ENCODE data around the gene CNRIP1. TPM values are rescaled to one million over a fixed set of nuclear protein-coding genes. Genes with fewer than 3 reads are reported as not detected.

CNRIP1 gene
- total and polyA plus RNA-seq, 2 of the 4 experiments (the other 2 are of a cell fraction), result 23.3 to 32.7 TPM

DNA sequence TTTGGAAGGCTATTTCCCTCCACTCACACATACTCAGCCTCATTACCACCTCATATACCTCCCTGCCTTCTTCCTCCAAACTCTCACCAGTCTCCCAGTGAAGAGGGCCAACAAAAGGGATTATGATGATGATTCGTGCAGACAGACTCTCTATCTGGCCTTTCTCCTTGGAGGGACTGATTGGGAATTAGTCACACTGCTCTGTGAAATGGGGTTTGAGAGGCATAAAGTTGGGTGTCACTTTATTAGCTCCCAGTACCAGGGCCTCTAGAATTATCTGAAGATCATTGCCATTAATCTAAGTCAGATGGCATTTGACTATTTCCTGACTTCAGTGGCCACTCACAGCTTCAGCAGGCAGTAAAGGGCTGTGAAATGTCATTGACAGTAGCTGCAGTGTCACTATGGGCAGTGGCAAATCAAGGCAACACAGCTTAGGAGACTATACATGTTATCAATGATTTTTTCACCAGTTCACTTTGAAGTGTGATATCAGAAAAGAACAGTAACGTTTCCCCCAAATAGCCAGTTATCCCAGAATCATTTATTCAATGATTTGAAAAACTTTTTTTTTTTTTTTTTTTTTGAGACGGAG is 17.4 kb downstream of the CNRIP1 start:
- in situ Hi-C loops (cut with MboI; ENCODE audit: low sequenced_read_pairs), result no loop called here
- no peaks in the 10 kb centered on the region for H3K9me3 ChIP-seq (ENCODE audit: control insufficient read depth, insufficient read depth, low read length)
- dilution Hi-C loops (cut with HindIII; ENCODE audit: low sequenced_read_pairs, unreplicated experiment), result no loop called here
- H2BK120ac ChIP-seq (ENCODE audit: low read depth, low read length), result no peak overlapping the region
- no peak overlapping the region for H2BK15ac ChIP-seq (ENCODE audit: low read depth, low read length)
- BruUV-seq (replicated peaks), result no TSS peak
- H4K20me1 ChIP-seq (ENCODE audit: insufficient read depth, low read length), result no peaks in the 10 kb centered on the region
- H4K91ac ChIP-seq (ENCODE audit: insufficient read depth, low read depth, low read length), result no peak overlapping the region
- H4K8ac ChIP-seq (ENCODE audit: low read depth in 2 of 2, low read length in 2 of 2), result 0 out of 4 replicates have a peak overlapping the region, but pooled peaks of 1 of the 2 experiments have one; percentile 5
- CTCF ChIA-PET, result interaction anchor here (0.8 to 1.1 kb wide), 2 partner anchors 12 to 180 kb away, joined by 3 to 4 read pairs; no protein-coding TSS in a partner anchor
- no peak overlapping the region for H3K56ac ChIP-seq (ENCODE audit: extremely low read depth, insufficient read depth, low read length)
- H3K36me3 ChIP-seq (ENCODE audit: control insufficient read depth, insufficient read depth, low read length), result peaks cover 3% of the 10 kb centered on the region; the same call in 1 of the 2 replicates
- no peak overlapping the region for H2AK5ac ChIP-seq (ENCODE audit: low read depth, low read length)
- H3K23ac ChIP-seq (ENCODE audit: low read depth, low read length), result no peak overlapping the region
- H3K9ac ChIP-seq (ENCODE audit: low read depth, low read length), result no peak overlapping the region
- no peak overlapping the region for H2BK5ac ChIP-seq (ENCODE audit: low read depth, low read length, poor library complexity, severe bottlenecking)
- H3K4me3 ChIP-seq (ENCODE audit: insufficient read depth, low read depth, low read length), result no peak overlapping the region
- ATAC-seq (ENCODE audit: low read depth), result peak; percentile 49; the same call in 1 of the 2 replicates
- H3K4me2 ChIP-seq (ENCODE audit: low read depth, low read length), result no peak overlapping the region
- TF ChIP-seq RCOR1 (IDR thresholded peaks at IDR 0.05; ENCODE audit: insufficient replicate concordance, low read length) (no peak), FOS (IDR thresholded peaks at IDR 0.05; ENCODE audit: low read depth, low read length) (no peak), CHD1 (IDR thresholded peaks at IDR 0.05; ENCODE audit: low read depth, low read length) (no peak), BHLHE40 (IDR thresholded peaks at IDR 0.05; ENCODE audit: low read depth, low read length) (no peak), RAD21 (IDR thresholded peaks at IDR 0.05; ENCODE audit: low read length) (no peak), MAZ (IDR thresholded peaks at IDR 0.05; ENCODE audit: borderline replicate concordance, low read depth, low read length) (no peak), MXI1 (IDR thresholded peaks at IDR 0.05; ENCODE audit: borderline replicate concordance, low read depth, low read length) (no peak), POLR2A (IDR thresholded peaks at IDR 0.05; ENCODE audit: low read depth, low read length) (no peak), SMC3 (IDR thresholded peaks at IDR 0.05; ENCODE audit: low read depth, low read length) (no peak), MAFK (IDR thresholded peaks at IDR 0.05; ENCODE audit: low read depth, low read length) (no peak), NFE2L2 (IDR thresholded peaks at IDR 0.05; ENCODE audit: low read depth, low read length) (no peak), CEBPB (IDR thresholded peaks at IDR 0.05; ENCODE audit: low read depth, low read length) (no peak), RFX5 (IDR thresholded peaks at IDR 0.05; ENCODE audit: low read depth, low read length) (no peak)
- TF ChIP-seq, protein P1, sequence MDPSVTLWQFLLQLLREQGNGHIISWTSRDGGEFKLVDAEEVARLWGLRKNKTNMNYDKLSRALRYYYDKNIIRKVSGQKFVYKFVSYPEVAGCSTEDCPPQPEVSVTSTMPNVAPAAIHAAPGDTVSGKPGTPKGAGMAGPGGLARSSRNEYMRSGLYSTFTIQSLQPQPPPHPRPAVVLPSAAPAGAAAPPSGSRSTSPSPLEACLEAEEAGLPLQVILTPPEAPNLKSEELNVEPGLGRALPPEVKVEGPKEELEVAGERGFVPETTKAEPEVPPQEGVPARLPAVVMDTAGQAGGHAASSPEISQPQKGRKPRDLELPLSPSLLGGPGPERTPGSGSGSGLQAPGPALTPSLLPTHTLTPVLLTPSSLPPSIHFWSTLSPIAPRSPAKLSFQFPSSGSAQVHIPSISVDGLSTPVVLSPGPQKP (IDR thresholded peaks at IDR 0.05; ENCODE audit: borderline replicate concordance, low read depth, low read length), result no peak
- TF ChIP-seq, protein P2, sequence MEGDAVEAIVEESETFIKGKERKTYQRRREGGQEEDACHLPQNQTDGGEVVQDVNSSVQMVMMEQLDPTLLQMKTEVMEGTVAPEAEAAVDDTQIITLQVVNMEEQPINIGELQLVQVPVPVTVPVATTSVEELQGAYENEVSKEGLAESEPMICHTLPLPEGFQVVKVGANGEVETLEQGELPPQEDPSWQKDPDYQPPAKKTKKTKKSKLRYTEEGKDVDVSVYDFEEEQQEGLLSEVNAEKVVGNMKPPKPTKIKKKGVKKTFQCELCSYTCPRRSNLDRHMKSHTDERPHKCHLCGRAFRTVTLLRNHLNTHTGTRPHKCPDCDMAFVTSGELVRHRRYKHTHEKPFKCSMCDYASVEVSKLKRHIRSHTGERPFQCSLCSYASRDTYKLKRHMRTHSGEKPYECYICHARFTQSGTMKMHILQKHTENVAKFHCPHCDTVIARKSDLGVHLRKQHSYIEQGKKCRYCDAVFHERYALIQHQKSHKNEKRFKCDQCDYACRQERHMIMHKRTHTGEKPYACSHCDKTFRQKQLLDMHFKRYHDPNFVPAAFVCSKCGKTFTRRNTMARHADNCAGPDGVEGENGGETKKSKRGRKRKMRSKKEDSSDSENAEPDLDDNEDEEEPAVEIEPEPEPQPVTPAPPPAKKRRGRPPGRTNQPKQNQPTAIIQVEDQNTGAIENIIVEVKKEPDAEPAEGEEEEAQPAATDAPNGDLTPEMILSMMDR (conservative IDR thresholded peaks at IDR 0.05; ENCODE audit: low read depth, low read length), result no peak
- TF ChIP-seq, protein P3, sequence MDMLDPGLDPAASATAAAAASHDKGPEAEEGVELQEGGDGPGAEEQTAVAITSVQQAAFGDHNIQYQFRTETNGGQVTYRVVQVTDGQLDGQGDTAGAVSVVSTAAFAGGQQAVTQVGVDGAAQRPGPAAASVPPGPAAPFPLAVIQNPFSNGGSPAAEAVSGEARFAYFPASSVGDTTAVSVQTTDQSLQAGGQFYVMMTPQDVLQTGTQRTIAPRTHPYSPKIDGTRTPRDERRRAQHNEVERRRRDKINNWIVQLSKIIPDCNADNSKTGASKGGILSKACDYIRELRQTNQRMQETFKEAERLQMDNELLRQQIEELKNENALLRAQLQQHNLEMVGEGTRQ (IDR thresholded peaks at IDR 0.05; ENCODE audit: low read depth, low read length), result no peak
- H3K4me1 ChIP-seq (ENCODE audit: control insufficient read depth, insufficient read depth, low read length), result peaks cover 3% of the 10 kb centered on the region
- H3K27ac ChIP-seq (ENCODE audit: insufficient read depth, low read length), result no peak overlapping the region
- H2BK20ac ChIP-seq (ENCODE audit: low read depth, low read length), result no peak overlapping the region
- POLR2A ChIA-PET (ENCODE audit: unreplicated experiment), result no interaction called here
- no peaks in the 10 kb centered on the region for H3K27me3 ChIP-seq (ENCODE audit: control insufficient read depth, insufficient read depth, low read length)
- H3K18ac ChIP-seq (ENCODE audit: low read depth, low read length), result no peak overlapping the region
- H2AK9ac ChIP-seq (replicated peaks; ENCODE audit: low read depth, low read length, poor library complexity), result no peak overlapping the region
- H4K5ac ChIP-seq (ENCODE audit: low read depth, low read length), result no peak overlapping the region
- WGBS, 2 experiments (ENCODE audit: extremely low coverage in 2 of 2, insufficient read length in 1 of 2), result no CpG with 5 or more reads among the region's 3 CpGs
- no peak overlapping the region for H2AFZ ChIP-seq (replicated peaks; ENCODE audit: low read length, poor library complexity)
- DNase-seq, result peak; percentile 39
- H3K9me1 ChIP-seq (ENCODE audit: insufficient read depth, low read length), result no peaks in the 10 kb centered on the region
- H3K79me1 ChIP-seq (ENCODE audit: low read depth in 1 of 2, low read length in 2 of 2), result peaks cover 0 to 12% of the 10 kb centered on the region in 2 experiments; a peak in 2 of 4 replicates
- no peak overlapping the region for H3K4ac ChIP-seq (ENCODE audit: low read depth, low read length)
- intact Hi-C loops (cut with micrococcal nuclease), result no loop called here
- H3K14ac ChIP-seq (replicated peaks; ENCODE audit: low read depth, low read length), result no peak overlapping the region
